ENCODE results near the gene SMARCA2. TPM values are rescaled to one million over a fixed set of nuclear protein-coding genes. Genes with fewer than 3 reads are reported as not detected.

The SMARCA2 gene
- total RNA-seq, 1 donor: 147 TPM

- Histone ChIP-seq H3K9me3 (ENCODE audit: low read depth, low read length) (no peaks in the 10 kb centered on the region), H3K4me1 (ENCODE audit: insufficient read depth, low read length) (peaks cover 76% of the 10 kb centered on the region), H3K4me3 (ENCODE audit: low read length) (no peak overlapping the region)
These were observed 7.4 kb downstream of the SMARCA2 start for GRCh38 chr9:2022560-2022959.

GRCh38 chr9:2023042-2023441 lies 7.9 kb downstream of the SMARCA2 start:
- no peaks in the 10 kb centered on the region for H3K9me3 ChIP-seq (ENCODE audit: low read depth, low read length)
- H3K27me3 ChIP-seq (ENCODE audit: insufficient read depth, low read length): no peaks in the 10 kb centered on the region
- no peak overlapping the region for H3K4me3 ChIP-seq (ENCODE audit: low read length)
- H3K4me1 ChIP-seq (ENCODE audit: insufficient read depth, low read length): peaks cover 79% of the 10 kb centered on the region

More at GRCh38 chr9:2022560-2022959, 7.4 kb downstream of the SMARCA2 start:
- H3K27me3 ChIP-seq (ENCODE audit: insufficient read depth, low read length): no peaks in the 10 kb centered on the region

GRCh38 chr9:2023532-2023931 lies 8.4 kb downstream of the SMARCA2 start:
- no peak overlapping the region for H3K4me3 ChIP-seq (ENCODE audit: low read length)
- no peaks in the 10 kb centered on the region for H3K27me3 ChIP-seq (ENCODE audit: insufficient read depth, low read length)
- H3K9me3 ChIP-seq (ENCODE audit: low read depth, low read length): no peaks in the 10 kb centered on the region
- H3K4me1 ChIP-seq (ENCODE audit: insufficient read depth, low read length): peaks cover 75% of the 10 kb centered on the region

- Histone ChIP-seq H3K27me3 (ENCODE audit: insufficient read depth, low read length) (no peaks in the 10 kb centered on the region), H3K4me3 (ENCODE audit: low read length) (no peak overlapping the region), H3K4me1 (ENCODE audit: insufficient read depth, low read length) (peaks cover 72% of the 10 kb centered on the region), H3K9me3 (ENCODE audit: low read depth, low read length) (no peaks in the 10 kb centered on the region)
These were observed 10.0 kb downstream of the SMARCA2 start for GRCh38 chr9:2024888-2025782.

GRCh38 chr9:2026220-2026997 lies 11.3 kb downstream of the SMARCA2 start:
- Histone ChIP-seq H3K4me3 (ENCODE audit: low read length) (no peak overlapping the region), H3K27me3 (ENCODE audit: insufficient read depth, low read length) (no peaks in the 10 kb centered on the region), H3K9me3 (ENCODE audit: low read depth, low read length) (no peaks in the 10 kb centered on the region), H3K4me1 (ENCODE audit: insufficient read depth, low read length) (peaks cover 73% of the 10 kb centered on the region)

- Histone ChIP-seq H3K9me3 (ENCODE audit: low read depth, low read length) (no peaks in the 10 kb centered on the region), H3K27me3 (ENCODE audit: insufficient read depth, low read length) (no peaks in the 10 kb centered on the region), H3K4me1 (ENCODE audit: insufficient read depth, low read length) (peaks cover 60% of the 10 kb centered on the region), H3K4me3 (ENCODE audit: low read length) (no peak overlapping the region)
These were observed 12.5 kb downstream of the SMARCA2 start for GRCh38 chr9:2027543-2028160.

- peaks cover 48% of the 10 kb centered on the region for H3K4me1 ChIP-seq (ENCODE audit: insufficient read depth, low read length)
- H3K4me3 ChIP-seq (ENCODE audit: low read length): no peak overlapping the region
- H3K27me3 ChIP-seq (ENCODE audit: insufficient read depth, low read length): no peaks in the 10 kb centered on the region
- no peaks in the 10 kb centered on the region for H3K9me3 ChIP-seq (ENCODE audit: low read depth, low read length)
These were observed 13.7 kb downstream of the SMARCA2 start for GRCh38 chr9:2028888-2029287.

GRCh38 chr9:2029666-2030170 lies 14.6 kb downstream of the SMARCA2 start:
- Histone ChIP-seq H3K27me3 (ENCODE audit: insufficient read depth, low read length) (no peaks in the 10 kb centered on the region), H3K4me1 (ENCODE audit: insufficient read depth, low read length) (peaks cover 40% of the 10 kb centered on the region), H3K9me3 (ENCODE audit: low read depth, low read length) (no peaks in the 10 kb centered on the region), H3K4me3 (ENCODE audit: low read length) (no peak overlapping the region)

GRCh38 chr9:2032234-2032633 lies 17.1 kb downstream of the SMARCA2 start:
- Histone ChIP-seq H3K4me3 (ENCODE audit: low read length) (no peak overlapping the region), H3K4me1 (ENCODE audit: insufficient read depth, low read length) (peaks cover 17% of the 10 kb centered on the region), H3K9me3 (ENCODE audit: low read depth, low read length) (no peaks in the 10 kb centered on the region), H3K27me3 (ENCODE audit: insufficient read depth, low read length) (no peaks in the 10 kb centered on the region)

GRCh38 chr9:2036844-2037243 lies 21.7 kb downstream of the SMARCA2 start:
- Histone ChIP-seq H3K9me3 (ENCODE audit: low read depth, low read length) (no peaks in the 10 kb centered on the region), H3K4me1 (ENCODE audit: insufficient read depth, low read length) (no peaks in the 10 kb centered on the region), H3K4me3 (ENCODE audit: low read length) (no peak overlapping the region), H3K27me3 (ENCODE audit: insufficient read depth, low read length) (no peaks in the 10 kb centered on the region)

- no peak overlapping the region for H3K4me3 ChIP-seq (ENCODE audit: low read length)
- H3K27me3 ChIP-seq (ENCODE audit: insufficient read depth, low read length): no peaks in the 10 kb centered on the region
- H3K4me1 ChIP-seq (ENCODE audit: insufficient read depth, low read length): peaks cover 15% of the 10 kb centered on the region
- H3K9me3 ChIP-seq (ENCODE audit: low read depth, low read length): no peaks in the 10 kb centered on the region
These were observed 24.4 kb downstream of the SMARCA2 start for GRCh38 chr9:2039294-2040180.

GRCh38 chr9:2040828-2041227 lies 25.7 kb downstream of the SMARCA2 start:
- peaks cover 16% of the 10 kb centered on the region for H3K4me1 ChIP-seq (ENCODE audit: insufficient read depth, low read length)
- no peak overlapping the region for H3K4me3 ChIP-seq (ENCODE audit: low read length)
- no peaks in the 10 kb centered on the region for H3K9me3 ChIP-seq (ENCODE audit: low read depth, low read length)
- no peaks in the 10 kb centered on the region for H3K27me3 ChIP-seq (ENCODE audit: insufficient read depth, low read length)

GRCh38 chr9:2041736-2042135 lies 26.6 kb downstream of the SMARCA2 start:
- Histone ChIP-seq H3K4me1 (ENCODE audit: insufficient read depth, low read length) (peaks cover 16% of the 10 kb centered on the region), H3K4me3 (ENCODE audit: low read length) (no peak overlapping the region), H3K27me3 (ENCODE audit: insufficient read depth, low read length) (no peaks in the 10 kb centered on the region), H3K9me3 (ENCODE audit: low read depth, low read length) (no peaks in the 10 kb centered on the region)

GRCh38 chr9:2043243-2043642 lies 28.1 kb downstream of the SMARCA2 start:
- Histone ChIP-seq H3K4me3 (ENCODE audit: low read length) (no peak overlapping the region), H3K4me1 (ENCODE audit: insufficient read depth, low read length) (peaks cover 16% of the 10 kb centered on the region)

More at GRCh38 chr9:2043243-2043642, 28.1 kb downstream of the SMARCA2 start:
- no peaks in the 10 kb centered on the region for H3K27me3 ChIP-seq (ENCODE audit: insufficient read depth, low read length)
- H3K9me3 ChIP-seq (ENCODE audit: low read depth, low read length): no peaks in the 10 kb centered on the region
